ENCODE results near the gene CLNK.
A peak's percentile ranks its signal among the peaks of the same experiment; 100 is the strongest.

CLNK gene

GRCh38 chr4:10458177-10458576 is 226.4 kb downstream of the CLNK start:
- Histone ChIP-seq H3K9me3 (replicated peaks in 1 of 11) (peaks cover 34 to 54% (median 45%) of the 10 kb centered on the region in 11 experiments), H3K4me2 (peak overlapping the region in 6 of 11 experiments; percentile 61 to 81 (median 75); a peak in 6 of 22 replicates), H3K27me3 (peaks cover 15 to 25% (median 21%) of the 10 kb centered on the region in 11 experiments), H3K4me1 (peaks cover 17 to 35% (median 27%) of the 10 kb centered on the region in 10 experiments), H3K9ac (no peak overlapping the region), H3K4me3 (0 out of 20 replicates have a peak overlapping the region, but pooled peaks of 1 of the 10 experiments have one; percentile 71), H4K20me1 (no peaks in the 10 kb centered on the region; a peak in 1 of 22 replicates), H3K36me3 (peaks cover 8 to 14% (median 12%) of the 10 kb centered on the region in 11 experiments; a peak in 18 of 22 replicates), H3K27ac (no peak overlapping the region)
- TF ChIP-seq Cebpa-rat (IDR thresholded peaks at IDR 0.05) = no peak

DNA sequence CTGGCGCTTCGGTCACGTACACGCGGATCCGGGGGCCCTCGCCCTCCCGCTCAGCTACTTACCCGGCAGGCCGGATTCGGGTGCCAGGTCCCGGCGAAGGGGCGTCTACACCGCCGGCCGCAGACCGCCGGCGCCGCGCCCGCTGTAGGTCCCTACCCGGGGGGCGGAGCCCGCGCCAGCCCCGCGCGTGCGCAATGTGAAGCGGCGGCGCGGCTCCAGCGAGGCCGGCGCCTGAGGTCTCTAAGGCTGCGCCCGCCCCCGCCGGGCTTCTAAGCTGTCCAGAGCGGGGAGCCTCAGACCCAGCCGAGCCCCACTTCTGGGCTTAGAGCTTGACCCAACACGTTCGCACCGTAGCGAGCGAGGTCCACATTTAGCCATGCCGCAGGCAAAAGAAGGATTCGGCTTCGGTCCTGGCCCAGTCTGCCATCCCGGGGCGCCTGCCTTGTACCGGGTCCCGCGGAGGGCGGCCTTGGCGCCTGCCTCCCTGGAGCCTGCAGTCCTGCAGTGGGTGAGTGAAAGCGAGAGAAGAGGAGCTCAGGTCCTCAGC is 227.2 kb downstream of the CLNK start, which contains the start of gene ZNF518B:
TSS of gene ZNF518B (minus strand) at position 172 of the 547 bp plus-strand sequence. CDS start 11,098 bp downstream, outside the sequence.
- no peak for TF ChIP-seq Cebpa-rat (IDR thresholded peaks at IDR 0.05)
- Histone ChIP-seq H3K9ac (peak within 1 kb of the TSS; percentile 76 to 89 (median 85)), H3K27ac (peak within 1 kb of the TSS; percentile 76 to 90 (median 86))

DNA sequence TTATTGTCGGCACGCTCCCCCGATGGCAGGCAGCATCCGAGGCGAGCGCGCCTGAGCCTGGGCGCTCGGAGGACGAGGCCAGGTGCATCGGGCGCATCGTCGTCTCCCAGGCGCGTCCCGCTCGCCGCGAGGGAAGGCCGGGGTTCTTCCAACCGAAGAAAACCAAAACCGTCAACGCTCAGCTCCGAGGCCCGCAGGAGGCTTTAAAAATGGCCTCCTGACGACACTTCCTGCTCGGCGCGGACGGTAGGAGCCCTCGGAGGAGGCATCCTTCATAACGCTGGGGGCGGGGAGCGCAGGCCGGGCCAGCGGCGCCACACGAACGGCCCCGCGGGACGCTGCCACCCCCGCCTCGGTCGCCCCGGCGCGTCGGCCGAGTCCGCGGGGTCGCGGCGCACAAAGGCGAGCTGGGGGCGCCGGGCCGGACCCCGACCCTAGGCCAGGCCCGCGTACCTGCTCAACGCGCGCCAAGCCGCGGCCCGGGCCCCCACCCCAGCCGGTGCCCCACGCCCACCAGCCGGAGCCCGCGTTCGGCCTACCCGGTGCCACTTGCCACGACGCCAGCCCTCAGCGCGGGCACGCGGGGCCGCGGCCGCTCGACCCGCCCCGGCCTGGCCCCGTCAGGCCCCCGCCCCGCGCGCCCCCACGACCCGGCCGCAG is 227.8 kb downstream of the CLNK start:
- Histone ChIP-seq H3K36me3 (peaks cover 23 to 28% (median 27%) of the 10 kb centered on the region in 11 experiments; a peak in 20 of 22 replicates), H4K20me1 (no peaks in the 10 kb centered on the region; a peak in 1 of 22 replicates), H3K27ac (peak overlapping the region; percentile 76 to 90 (median 86)), H3K4me2 (peak overlapping the region; percentile 52 to 81 (median 72)), H3K9me3 (replicated peaks in 1 of 11) (peaks cover 34 to 55% (median 47%) of the 10 kb centered on the region in 11 experiments), H3K4me3 (peak overlapping the region; percentile 58 to 77 (median 67)), H3K9ac (peak overlapping the region; percentile 76 to 89 (median 85)), H3K4me1 (peaks cover 17 to 35% (median 27%) of the 10 kb centered on the region in 10 experiments), H3K27me3 (peaks cover 15 to 25% (median 21%) of the 10 kb centered on the region in 11 experiments)
- no peak for TF ChIP-seq Cebpa-rat (IDR thresholded peaks at IDR 0.05)

More for the DNA sequence above, 227.2 kb downstream of the CLNK start, which contains the start of gene ZNF518B:
- H3K36me3 ChIP-seq = peaks cover 17 to 22% (median 21%) of the 10 kb centered on the region in 11 experiments; a peak in 20 of 22 replicates
- H3K4me3 ChIP-seq = peak within 1 kb of the TSS; percentile 58 to 77 (median 67)
- H3K27me3 ChIP-seq = peaks cover 15 to 25% (median 21%) of the 10 kb centered on the region in 11 experiments
- peak within 1 kb of the TSS; percentile 52 to 81 (median 72) for H3K4me2 ChIP-seq
- H3K4me1 ChIP-seq = peaks cover 17 to 35% (median 27%) of the 10 kb centered on the region in 10 experiments
- H3K9me3 ChIP-seq (replicated peaks in 1 of 11) = peaks cover 38 to 55% (median 46%) of the 10 kb centered on the region in 11 experiments
- no peaks in the 10 kb centered on the region; a peak in 1 of 22 replicates for H4K20me1 ChIP-seq

GRCh38 chr4:10456260-10456594 is 228.3 kb downstream of the CLNK start:
- H3K27ac ChIP-seq = peak overlapping the region; percentile 76 to 90 (median 86)
- peaks cover 17 to 35% (median 27%) of the 10 kb centered on the region in 10 experiments for H3K4me1 ChIP-seq

DNA sequence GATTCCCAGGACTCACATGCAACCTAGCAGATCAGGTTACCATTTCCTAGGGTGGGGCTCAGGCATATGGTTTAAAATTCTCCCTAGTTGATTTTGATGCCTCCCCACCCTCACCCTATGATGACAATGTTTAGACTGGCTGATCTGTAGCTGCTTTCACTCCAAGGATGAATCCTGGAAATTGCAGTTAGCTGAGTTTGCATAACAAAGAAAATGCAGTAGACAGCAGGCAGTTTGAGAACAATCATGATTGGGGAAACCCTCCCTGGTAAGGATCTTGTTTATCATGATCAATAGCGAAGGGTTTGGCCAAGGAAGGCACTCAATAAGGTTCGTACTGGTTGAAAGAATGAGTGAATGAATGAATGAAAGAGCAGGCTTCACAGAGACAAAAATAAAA is 229.4 kb downstream of the CLNK start:
- Histone ChIP-seq H3K36me3 (peaks cover 31 to 44% (median 41%) of the 10 kb centered on the region in 11 experiments), H4K20me1 (no peaks in the 10 kb centered on the region; a peak in 3 of 22 replicates), H3K9me3 (replicated peaks in 1 of 11) (peaks cover 20 to 47% (median 35%) of the 10 kb centered on the region in 11 experiments), H3K4me3 (no peak overlapping the region; a peak in 2 of 20 replicates), H3K9ac (peak overlapping the region in 4 of 11 experiments; percentile 34 to 57 (median 36); a peak in 6 of 22 replicates), H3K27me3 (peaks cover 15 to 25% (median 21%) of the 10 kb centered on the region in 11 experiments), H3K4me2 (peak overlapping the region; percentile 41 to 80 (median 68)), H3K27ac (peak overlapping the region in 7 of 11 experiments; percentile 23 to 72 (median 60); a peak in 13 of 22 replicates), H3K4me1 (peaks cover 17 to 35% (median 27%) of the 10 kb centered on the region in 10 experiments)
- no peak; a peak in 1 of 22 replicates for TF ChIP-seq Cebpa-rat (IDR thresholded peaks at IDR 0.05)

More at GRCh38 chr4:10456260-10456594, 228.3 kb downstream of the CLNK start:
- peaks cover 23 to 33% (median 30%) of the 10 kb centered on the region in 11 experiments; a peak in 20 of 22 replicates for H3K36me3 ChIP-seq
- peak overlapping the region; percentile 76 to 89 (median 85) for H3K9ac ChIP-seq
- H4K20me1 ChIP-seq = no peaks in the 10 kb centered on the region; a peak in 2 of 22 replicates
- peak overlapping the region; percentile 52 to 81 (median 72) for H3K4me2 ChIP-seq
- peaks cover 29 to 52% (median 42%) of the 10 kb centered on the region in 11 experiments for H3K9me3 ChIP-seq (replicated peaks in 1 of 11)
- peak overlapping the region; percentile 58 to 77 (median 67) for H3K4me3 ChIP-seq
- no peak for TF ChIP-seq Cebpa-rat (IDR thresholded peaks at IDR 0.05)
- peaks cover 15 to 25% (median 21%) of the 10 kb centered on the region in 11 experiments for H3K27me3 ChIP-seq

DNA sequence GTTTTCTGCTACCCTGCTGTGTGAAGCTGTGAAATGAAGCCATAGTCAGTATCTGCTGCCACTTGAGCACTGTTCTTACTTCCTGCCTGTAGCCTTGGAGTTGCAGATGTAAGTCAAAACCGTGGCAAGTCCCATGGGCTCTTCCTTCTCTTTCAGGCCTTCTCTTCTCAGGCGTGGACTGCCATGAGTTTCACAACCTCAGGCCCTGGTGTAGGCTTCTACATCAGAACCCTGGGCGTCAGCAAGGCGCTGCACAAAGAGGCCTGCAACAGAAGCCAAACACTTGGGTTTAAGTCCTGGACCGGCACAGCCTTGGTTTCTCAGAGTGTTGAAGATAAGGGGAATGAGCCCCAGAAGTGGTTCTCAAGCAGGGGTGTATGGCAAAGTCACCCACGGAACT is 229.8 kb downstream of the CLNK start:
- Histone ChIP-seq H3K27me3 (peaks cover 15 to 25% (median 21%) of the 10 kb centered on the region in 11 experiments), H3K4me2 (peak overlapping the region; percentile 41 to 80 (median 68))

DNA sequence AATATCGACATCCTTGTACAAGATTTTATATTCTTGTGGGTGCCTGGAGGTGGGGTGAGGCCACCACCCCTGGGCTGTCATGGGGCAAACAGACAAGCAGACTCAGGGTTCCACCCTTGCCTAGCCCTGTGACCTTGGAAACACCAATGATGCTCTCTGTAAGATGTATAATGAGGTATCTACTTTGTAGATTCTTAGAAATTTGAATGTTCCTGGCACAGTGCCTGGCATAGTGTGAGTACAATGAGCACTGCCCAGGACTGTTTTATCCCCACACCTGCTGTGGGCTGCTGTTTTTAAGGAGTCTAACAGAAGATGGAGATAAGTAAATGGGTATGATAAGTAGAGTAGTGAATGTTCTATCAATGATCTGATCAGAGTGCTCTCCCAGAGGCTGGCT is 230.4 kb downstream of the CLNK start:
- H3K4me3 ChIP-seq = no peak overlapping the region
- peaks cover 37 to 53% (median 48%) of the 10 kb centered on the region in 11 experiments for H3K36me3 ChIP-seq
- H3K4me2 ChIP-seq = peak overlapping the region; percentile 41 to 80 (median 68)
- peaks cover 20 to 46% (median 37%) of the 10 kb centered on the region in 11 experiments for H3K9me3 ChIP-seq (replicated peaks in 1 of 11)
- peak overlapping the region in 2 of 11 experiments; percentile 34 to 37; a peak in 3 of 22 replicates for H3K9ac ChIP-seq
- H3K4me1 ChIP-seq = peaks cover 17 to 34% (median 26%) of the 10 kb centered on the region in 10 experiments
- H4K20me1 ChIP-seq = peaks cover 0 to 2% (median 0%) of the 10 kb centered on the region in 11 experiments; a peak in 3 of 22 replicates
- H3K27me3 ChIP-seq = peaks cover 15 to 25% (median 21%) of the 10 kb centered on the region in 11 experiments
- TF ChIP-seq Cebpa-rat (IDR thresholded peaks at IDR 0.05) = no peak
- H3K27ac ChIP-seq = peak overlapping the region in 7 of 11 experiments; percentile 32 to 72 (median 53); a peak in 8 of 22 replicates

More for the DNA sequence above, 229.8 kb downstream of the CLNK start:
- peaks cover 20 to 48% (median 37%) of the 10 kb centered on the region in 11 experiments for H3K9me3 ChIP-seq (replicated peaks in 1 of 11)
- H3K36me3 ChIP-seq = peaks cover 33 to 48% (median 45%) of the 10 kb centered on the region in 11 experiments
- H3K9ac ChIP-seq = peak overlapping the region in 4 of 11 experiments; percentile 34 to 57 (median 36); a peak in 6 of 22 replicates
- no peak overlapping the region; a peak in 1 of 20 replicates for H3K4me3 ChIP-seq
- H4K20me1 ChIP-seq = no peaks in the 10 kb centered on the region; a peak in 3 of 22 replicates
- peak overlapping the region in 7 of 11 experiments; percentile 32 to 72 (median 60); a peak in 13 of 22 replicates for H3K27ac ChIP-seq
- peaks cover 17 to 35% (median 27%) of the 10 kb centered on the region in 10 experiments for H3K4me1 ChIP-seq
- TF ChIP-seq Cebpa-rat (IDR thresholded peaks at IDR 0.05) = peak in 5 of 11 experiments; percentile 15 to 86 (median 67); a peak in 9 of 22 replicates

DNA sequence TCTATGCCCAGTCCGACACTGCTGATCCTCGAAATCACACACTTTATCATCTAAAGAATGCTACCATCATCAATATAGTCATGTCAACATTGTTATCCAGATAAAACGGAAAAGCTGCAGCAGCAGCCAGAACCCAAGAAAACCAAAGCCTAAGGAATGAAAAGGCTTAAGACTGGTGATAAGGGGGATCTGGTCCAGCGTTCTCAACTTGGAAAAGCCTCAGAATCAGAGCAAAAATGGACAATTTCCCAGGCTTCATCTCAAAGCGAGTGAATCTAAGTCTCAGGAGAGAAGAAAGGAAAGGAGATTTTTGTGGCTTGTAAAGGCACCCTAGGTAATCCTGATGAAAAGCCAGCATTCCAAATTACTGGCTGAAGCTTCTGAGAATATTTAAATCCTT is 235.6 kb downstream of the CLNK start:
- Histone ChIP-seq H3K4me1 (peaks cover under 1 to 5% (median 2%) of the 10 kb centered on the region in 10 experiments; a peak in 17 of 20 replicates), H3K9me3 (replicated peaks in 1 of 11) (peaks cover 8 to 62% (median 38%) of the 10 kb centered on the region in 11 experiments; a peak in 18 of 22 replicates), H3K27ac (no peak overlapping the region), H4K20me1 (peaks cover 0 to 18% (median 0%) of the 10 kb centered on the region in 11 experiments; a peak in 3 of 22 replicates), H3K4me3 (no peak overlapping the region), H3K9ac (no peak overlapping the region), H3K4me2 (no peak overlapping the region), H3K27me3 (no peaks in the 10 kb centered on the region), H3K36me3 (peaks cover 75 to 100% (median 89%) of the 10 kb centered on the region in 11 experiments)
- TF ChIP-seq Cebpa-rat (IDR thresholded peaks at IDR 0.05) = no peak

All from BLaER1 treated with 17β-estradiol and CSF1 and Interleukin-3, amounts not matched to agents 10 nM and 100 nM (cell line).